ENCODE measurements around the gene HLA-F. TPM values are rescaled to one million over a fixed set of nuclear protein-coding genes. Genes with fewer than 3 reads are reported as not detected.

The HLA-F gene
- polyA plus RNA-seq, 1 of the 3 experiments (the other 2 are of a cell fraction) = 0.31 TPM

GRCh38 chr6:29757282-29757681 is 34.0 kb downstream of the HLA-F start (continued):
- TF ChIP-seq RXRA (IDR thresholded peaks at IDR 0.05; ENCODE audit: borderline replicate concordance, low read depth) = no peak
- no peak for TF ChIP-seq USF2 (IDR thresholded peaks at IDR 0.05; ENCODE audit: borderline replicate concordance, low read depth, low read length)
- no peak for TF ChIP-seq JUND (IDR thresholded peaks at IDR 0.05)
- TF ChIP-seq FOXM1 (IDR thresholded peaks at IDR 0.05; ENCODE audit: low read depth) = no peak
- TF ChIP-seq, protein P1, sequence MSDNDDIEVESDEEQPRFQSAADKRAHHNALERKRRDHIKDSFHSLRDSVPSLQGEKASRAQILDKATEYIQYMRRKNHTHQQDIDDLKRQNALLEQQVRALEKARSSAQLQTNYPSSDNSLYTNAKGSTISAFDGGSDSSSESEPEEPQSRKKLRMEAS (IDR thresholded peaks at IDR 0.05; ENCODE audit: low read depth) = no peak
- TF ChIP-seq SIN3A (IDR thresholded peaks at IDR 0.05; ENCODE audit: borderline replicate concordance, low read depth, low read length) = no peak
- TF ChIP-seq EZH2phosphoT487 (IDR thresholded peaks at IDR 0.05; ENCODE audit: borderline replicate concordance, low read depth) = no peak
- TF ChIP-seq TEAD4 (IDR thresholded peaks at IDR 0.05; ENCODE audit: borderline replicate concordance, insufficient read depth) = no peak
- TF ChIP-seq CHD2 (IDR thresholded peaks at IDR 0.05; ENCODE audit: low read length, partially characterized antibody) = no peak
- no peak for TF ChIP-seq RCOR1 (IDR thresholded peaks at IDR 0.05; ENCODE audit: low read length)

- H3K4me3 ChIP-seq (ENCODE audit: low read depth in 2 of 2, low read length in 1 of 2) = no peak overlapping the region
- no peak for DNase-seq
Observed at GRCh38 chr6:29757701-29758293, 34.6 kb downstream of the HLA-F start.

More at GRCh38 chr6:29757701-29758293, 34.6 kb downstream of the HLA-F start:
- Histone ChIP-seq H4K20me1 (ENCODE audit: insufficient read depth) (no peaks in the 10 kb centered on the region), H3K9me2 (no peaks in the 10 kb centered on the region), H3K79me2 (ENCODE audit: insufficient read depth) (no peaks in the 10 kb centered on the region), H3K4me1 (ENCODE audit: control insufficient read depth in 1 of 2, insufficient read depth in 2 of 2, low read depth in 1 of 2, low read length in 1 of 2) (peaks cover 0 to under 1% of the 10 kb centered on the region in 2 experiments; a peak in 1 of 4 replicates), H3K27ac (ENCODE audit: low read depth in 2 of 2, low read length in 1 of 2) (no peak overlapping the region), H3K27me3 (ENCODE audit: insufficient read depth) (peaks cover 27% of the 10 kb centered on the region; the same call in 1 of the 2 replicates), H3K9ac (no peak overlapping the region), H2AFZ (ENCODE audit: low read depth) (no peak overlapping the region), H3K4me2 (no peak overlapping the region), H3K36me3 (replicated peaks in 1 of 2; ENCODE audit: control insufficient read depth in 1 of 2, insufficient read depth in 2 of 2, low read length in 1 of 2) (no peaks in the 10 kb centered on the region), H3K9me3 (no peaks in the 10 kb centered on the region), H3F3A (replicated peaks; ENCODE audit: insufficient read depth) (no peaks in the 10 kb centered on the region)
- POLR2A ChIA-PET = no interaction called here
- CTCF ChIA-PET = interaction anchor here (1.1 to 1.8 kb wide), 3 partner anchors 21 to 104 kb away, joined by 3 to 6 read pairs (median 4); no protein-coding TSS in a partner anchor
- TF ChIP-seq RFX5 (IDR thresholded peaks at IDR 0.05; ENCODE audit: low read length) (no peak), ZBTB33 (IDR thresholded peaks at IDR 0.05; ENCODE audit: borderline replicate concordance, low read depth) (no peak), ELF1 (IDR thresholded peaks at IDR 0.05) (no peak), EP300 (IDR thresholded peaks at IDR 0.05; ENCODE audit: borderline replicate concordance in 1 of 2, low read depth in 1 of 2, low read length in 1 of 2) (no peak), SMC3 (IDR thresholded peaks at IDR 0.05; ENCODE audit: low read depth, low read length) (no peak), RXRA (IDR thresholded peaks at IDR 0.05; ENCODE audit: borderline replicate concordance, low read depth) (no peak), CHD2 (IDR thresholded peaks at IDR 0.05; ENCODE audit: low read length, partially characterized antibody) (no peak), MEF2A (IDR thresholded peaks at IDR 0.05; ENCODE audit: borderline replicate concordance, low read depth) (no peak), YY1 (IDR thresholded peaks at IDR 0.05; ENCODE audit: low read depth) (no peak), FOXJ3 (CRISPR knock-in tag; IDR thresholded peaks at IDR 0.05) (no peak), NRF1 (IDR thresholded peaks at IDR 0.05; ENCODE audit: low read depth, low read length) (no peak), POLR2AphosphoS5 (IDR thresholded peaks at IDR 0.05; ENCODE audit: low read depth, low read length) (no peak), RAD21 (IDR thresholded peaks at IDR 0.05; ENCODE audit: low read length) (no peak), CTCF (IDR thresholded peaks at IDR 0.05) (no peak), USF2 (IDR thresholded peaks at IDR 0.05; ENCODE audit: borderline replicate concordance, low read depth, low read length) (no peak)
- TF ChIP-seq, protein P1 (IDR thresholded peaks at IDR 0.05; ENCODE audit: low read depth) = no peak
- TF ChIP-seq, protein P2, sequence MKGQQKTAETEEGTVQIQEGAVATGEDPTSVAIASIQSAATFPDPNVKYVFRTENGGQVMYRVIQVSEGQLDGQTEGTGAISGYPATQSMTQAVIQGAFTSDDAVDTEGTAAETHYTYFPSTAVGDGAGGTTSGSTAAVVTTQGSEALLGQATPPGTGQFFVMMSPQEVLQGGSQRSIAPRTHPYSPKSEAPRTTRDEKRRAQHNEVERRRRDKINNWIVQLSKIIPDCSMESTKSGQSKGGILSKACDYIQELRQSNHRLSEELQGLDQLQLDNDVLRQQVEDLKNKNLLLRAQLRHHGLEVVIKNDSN (IDR thresholded peaks at IDR 0.05; ENCODE audit: borderline replicate concordance, low read depth) = no peak
- 5% methylated on average over 2 of the region's 2 CpGs for WGBS (ENCODE audit: low lambda C conversion rate)

Data from SK-N-SH (cell line).